GM12878 (cell line): Measurements from ENCODE around the gene SHC4. TPM values are rescaled to one million over a fixed set of nuclear protein-coding genes. Genes with fewer than 3 reads are reported as not detected.

Experiments used
- ATAC-seq: fragments of 200-7000 bp; cut with Tn5 transposase; 3 replicates; pipeline ENCODE4 v1.9.1; 2020; ENCODE audit warnings: mild to moderate bottlenecking, moderate library complexity
- BruUV-seq: library from RNA; stranded (reverse); fragments of 400-500 nt; replicated peaks from 2 replicates; lab custom pipeline; 2021; lab: Mats Ljungman, UMichigan
- CTCF ChIA-PET: fragments of 300-600 bp; sonication (Branson Sonifier 250); formaldehyde crosslinking; extraction: SDS; loops from one replicate; lab custom pipeline; 2021; ENCODE audit warnings: inconsistent platforms; lab: Yijun Ruan, JAX
- POLR2A ChIA-PET: fragments of 350-600 bp; formaldehyde crosslinking; extraction: SDS; loops from one replicate; lab custom pipeline; 2021; ENCODE audit warnings: inconsistent platforms; lab: Charles Lee
- RAD21 ChIA-PET: fragments of 300-600 bp; sonication (Branson Sonifier 250); formaldehyde crosslinking; loops from one replicate; lab custom pipeline; 2023; ENCODE audit warnings: antibody characterized with exemption; ENCODE audit not compliant: unreplicated experiment; lab: Charles Lee
- SMC1A ChIA-PET: fragments of 300-600 bp; sonication (Branson Sonifier 250); formaldehyde crosslinking; loops from one replicate; lab custom pipeline; 2023; ENCODE audit not compliant: unreplicated experiment, uncharacterized antibody; lab: Charles Lee
- DNase-seq: peaks from one replicate; pipeline ENCODE4 v3.0.0-alpha.2; 2011; ENCODE audit warnings: low read depth, low spot score
- FAIRE-seq: peaks from 3 replicates; lab custom pipeline; 2011; peaks lifted over from hg19 to GRCh38; lab: Jason Lieb, UNC
- H2AFZ ChIP-seq: 2 replicates; pipeline ENCODE4 v1.6.0; 2011; ENCODE audit warnings: low read depth, low read length, control low read depth; ENCODE audit not compliant: control insufficient read depth
- H3K27ac ChIP-seq: 2 replicates; pipeline ENCODE4 v1.5.1; 2011; ENCODE audit warnings: control low read depth; ENCODE audit not compliant: control insufficient read depth, insufficient read depth
- H3K27me3 ChIP-seq, 2 experiments: replicated peaks in 1 of 2; 2 replicates each; pipeline versions ENCODE4 v1.6.0 to v1.6.1; 2011; ENCODE audit warnings: low read length in 1 of 2; ENCODE audit not compliant: control insufficient read depth in 2 of 2, insufficient read depth in 2 of 2
- H3K36me3 ChIP-seq, 2 experiments: 2 replicates each; pipeline ENCODE4 v1.5.1; 2011; ENCODE audit warnings: low read length in 1 of 2; ENCODE audit not compliant: control insufficient read depth in 2 of 2, insufficient read depth in 2 of 2
- H3K4me1 ChIP-seq: 2 replicates; pipeline ENCODE4 v1.6.1; 2011; ENCODE audit warnings: mild to moderate bottlenecking, low read length, moderate library complexity, mixed read lengths; ENCODE audit not compliant: control insufficient read depth, insufficient read depth
- H3K4me2 ChIP-seq: 2 replicates; pipeline ENCODE4 v1.6.0; 2011; ENCODE audit warnings: control low read depth; ENCODE audit not compliant: control insufficient read depth, insufficient read depth
- H3K4me3 ChIP-seq: fragments of 200-600 bp; sonication (generic); 2 replicates; pipeline ENCODE4 v1.5.1; 2016
- H3K79me2 ChIP-seq: 2 replicates; pipeline ENCODE4 v1.6.0; 2011; ENCODE audit warnings: low read length; ENCODE audit not compliant: control insufficient read depth, insufficient read depth
- H3K9ac ChIP-seq: 2 replicates; pipeline ENCODE4 v1.8.0; 2011; ENCODE audit warnings: low read length, control low read depth, mixed read lengths; ENCODE audit not compliant: control insufficient read depth, insufficient read depth
- H3K9me3 ChIP-seq: replicated peaks from 3 replicates; pipeline ENCODE4 v1.5.1; 2011; ENCODE audit warnings: mild to moderate bottlenecking, low read length; ENCODE audit not compliant: control insufficient read depth, insufficient read depth
- H4K20me1 ChIP-seq: 2 replicates; pipeline ENCODE4 v1.6.0; 2011; ENCODE audit not compliant: control insufficient read depth, insufficient read depth
- ATF3 ChIP-seq: IDR thresholded peaks from 2 replicates; pipeline ENCODE4 v1.6.1; 2011; ENCODE audit warnings: low read depth, mild to moderate bottlenecking, low read length, moderate library complexity, borderline replicate concordance; ENCODE audit errors: extremely low read depth
- E2F8 ChIP-seq: fragments of 450-650 bp; IDR thresholded peaks from 2 replicates; pipeline ENCODE4 v1.6.1; 2018; ENCODE audit warnings: mild to moderate bottlenecking, low read depth, moderate library complexity; ENCODE audit not compliant: partially characterized antibody
- RAD21 ChIP-seq: IDR thresholded peaks from 2 replicates; pipeline ENCODE4 v1.6.1; 2011; ENCODE audit warnings: mild to moderate bottlenecking, low read depth, low read length, moderate library complexity; ENCODE audit not compliant: insufficient read depth
- SMC3 ChIP-seq: IDR thresholded peaks from 2 replicates; pipeline ENCODE4 v1.6.1; 2011; ENCODE audit warnings: low read length, improper control_type of control experiment, borderline replicate concordance
- ZNF274 ChIP-seq: IDR thresholded peaks from one replicate; pipeline ENCODE4 v1.8.0; 2011; ENCODE audit not compliant: insufficient read length, insufficient read depth
- WGBS: methylation state at CpG from one replicate; pipeline ENCODE4 v1.1.6; 2016; ENCODE audit warnings: low lambda C conversion rate; ENCODE audit not compliant: insufficient replicate concordance, insufficient coverage; ENCODE audit errors: missing lambda C conversion rate; 5-methylcytosine and 5-hydroxymethylcytosine counted together
- in situ Hi-C: fragments of 300-500 bp; cut with MboI; formaldehyde crosslinking; loops from 9 replicates; pipeline ENCODE4 v1.14.3; 2018; ENCODE audit warnings: mixed read lengths
- intact Hi-C: fragments of 100-400 bp; cut with micrococcal nuclease; formaldehyde crosslinking; loops from one replicate; pipeline ENCODE4 v1.14.2; 2022; ENCODE audit not compliant: unreplicated experiment
- polyA plus RNA-seq, 11 experiments: library from polyadenylated mRNA; depleted of rRNA in 4 of 11; unstranded in 6 of 11; stranded (reverse) in 5 of 11; fragments of >200 nt; fragmentation: Nextera tagmentation in 4 of 11; fragmentation: Illumina TruSeq in 1 of 11; extraction: Ambion mirVana in 4 of 11; extraction: Trizol in 1 of 11; gene quantifications; 1 replicate in 1 of 11; 2 replicates in 10 of 11; pipeline versions ENCODE4 v1.2.1 to v1.2.3, GENCODE V29; 2011 to 2016; ENCODE audit warnings: inconsistent platforms in 2 of 11, missing spikeins in 2 of 11, low read depth in 1 of 11
- total RNA-seq, 4 experiments: library from RNA; depleted of rRNA in 3 of 4; stranded (reverse); fragments of >200 nt in 3 of 4; fragmentation: Illumina TruSeq in 1 of 4; extraction: Trizol in 1 of 4; gene quantifications; 2 replicates each; pipeline versions ENCODE4 v1.2.1 to v1.2.3, GENCODE V29; 2013 to 2021
- TF ChIP-seq, protein P1 (sequence below), 3 experiments: IDR thresholded peaks in 2 of 3; conservative IDR thresholded peaks in 1 of 3; 2 replicates each; pipeline ENCODE4 v1.5.1; 2011; ENCODE audit warnings: low read depth in 3 of 3, low read length in 3 of 3, mild to moderate bottlenecking in 3 of 3, control low read depth in 2 of 3, moderate library complexity in 2 of 3, inconsistent platforms in 1 of 3, mixed read lengths in 1 of 3; ENCODE audit not compliant: control insufficient read depth in 2 of 3, insufficient read depth in 1 of 3; ENCODE audit errors: extremely low read depth in 1 of 3

SHC4 gene
- total and polyA plus RNA-seq, 10 of the 15 experiments (the other 5 are each of a cell fraction or from before 2014, with no cell fraction given), result 0.04 to 0.87 (median 0.14) TPM

GRCh38 chr15:48800811-48801455 is 162.8 kb downstream of the SHC4 start:
- DNase-seq (no peak), FAIRE-seq (no peak), ATAC-seq (no peak)
- TF ChIP-seq, protein P1, sequence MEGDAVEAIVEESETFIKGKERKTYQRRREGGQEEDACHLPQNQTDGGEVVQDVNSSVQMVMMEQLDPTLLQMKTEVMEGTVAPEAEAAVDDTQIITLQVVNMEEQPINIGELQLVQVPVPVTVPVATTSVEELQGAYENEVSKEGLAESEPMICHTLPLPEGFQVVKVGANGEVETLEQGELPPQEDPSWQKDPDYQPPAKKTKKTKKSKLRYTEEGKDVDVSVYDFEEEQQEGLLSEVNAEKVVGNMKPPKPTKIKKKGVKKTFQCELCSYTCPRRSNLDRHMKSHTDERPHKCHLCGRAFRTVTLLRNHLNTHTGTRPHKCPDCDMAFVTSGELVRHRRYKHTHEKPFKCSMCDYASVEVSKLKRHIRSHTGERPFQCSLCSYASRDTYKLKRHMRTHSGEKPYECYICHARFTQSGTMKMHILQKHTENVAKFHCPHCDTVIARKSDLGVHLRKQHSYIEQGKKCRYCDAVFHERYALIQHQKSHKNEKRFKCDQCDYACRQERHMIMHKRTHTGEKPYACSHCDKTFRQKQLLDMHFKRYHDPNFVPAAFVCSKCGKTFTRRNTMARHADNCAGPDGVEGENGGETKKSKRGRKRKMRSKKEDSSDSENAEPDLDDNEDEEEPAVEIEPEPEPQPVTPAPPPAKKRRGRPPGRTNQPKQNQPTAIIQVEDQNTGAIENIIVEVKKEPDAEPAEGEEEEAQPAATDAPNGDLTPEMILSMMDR (IDR thresholded peaks at IDR 0.05 in 2 of 3, conservative IDR thresholded peaks at IDR 0.05 in 1 of 3; ENCODE audit: control insufficient read depth in 2 of 3, extremely low read depth in 1 of 3, insufficient read depth in 1 of 3, low read depth in 3 of 3, low read length in 3 of 3), result peak; percentile 21 to 43 (median 32); a peak in 4 of 6 replicates
- TF ChIP-seq RAD21, result peak; percentile 66
- no peak for TF ChIP-seq E2F8
- TF ChIP-seq ZNF274, result no peak
- TF ChIP-seq SMC3, result peak; percentile 41; the same call in 1 of the 2 replicates
- TF ChIP-seq ATF3, result no peak
- Histone ChIP-seq H3K4me1 (peaks cover 12% of the 10 kb centered on the region), H3K9ac (no peak overlapping the region), H3K9me3 (no peaks in the 10 kb centered on the region), H3K79me2 (peaks cover 30% of the 10 kb centered on the region), H3K4me2 (no peak overlapping the region), H3K27ac (no peak overlapping the region), H2AFZ (peak overlapping the region; percentile 4; the same call in 1 of the 2 replicates), H3K4me3 (no peak overlapping the region), H4K20me1 (no peaks in the 10 kb centered on the region), H3K27me3 (no peaks in the 10 kb centered on the region), H3K36me3 (peaks cover 0 to 14% of the 10 kb centered on the region in 2 experiments)
- POLR2A ChIA-PET, result interaction anchor here (2.1 to 3.7 kb wide), 2 partner anchors 9 to 10 kb away, joined by 11 to 18 read pairs; partner anchors contain the start of gene CEP152
- SMC1A ChIA-PET, result interaction anchor here (0.6 to 6.2 kb wide), 11 partner anchors 9 to 446 kb away, joined by 3 to 32 read pairs (median 5); partner anchors contain the start of gene CEP152
- RAD21 ChIA-PET, result interaction anchor here (0.7 to 5.6 kb wide), 10 partner anchors 10 to 449 kb away, joined by 3 to 50 read pairs (median 6); partner anchors contain the start of genes CEP152 and EID1
- 46% methylated on average over 4 of the region's 4 CpGs for WGBS
- in situ Hi-C loops (loop anchor here (25.0 kb wide), 1 partner anchor 639 kb away; no protein-coding TSS in a partner anchor), intact Hi-C loops (no loop called here)
- no TSS peak for BruUV-seq
- CTCF ChIA-PET, result interaction anchor here (0.7 to 7.4 kb wide), 12 partner anchors 9 to 471 kb away, joined by 3 to 69 read pairs (median 5); partner anchors contain the start of gene CEP152
